ENCODE results near the gene ATN1.
A peak's percentile ranks its signal among the peaks of the same experiment; 100 is the strongest.
"Not testable (repeated sequence)": the region's sequence is repeated elsewhere in the genome, so short reads cannot be mapped to it uniquely, and the experiment has no call there.

The ATN1 gene

GRCh38 chr12:6927379-6928021 lies at the start of gene ATN1:
Gene ATN1 (plus strand): TSS chr12:6927959. CDS start chr12:6934002, 6,043 bp downstream.
- TF ChIP-seq CTCF (IDR thresholded peaks at IDR 0.05; ENCODE audit: insufficient read depth, low read length, poor library complexity, severe bottlenecking), result no peak
- peak; percentile 64 for DNase-seq (ENCODE audit: extremely low read depth, insufficient read length)
- Histone ChIP-seq H3K27me3 (replicated peaks; ENCODE audit: control insufficient read depth, insufficient read depth, low read length) (no peaks in the 10 kb centered on the region), H3K4me3 (replicated peaks; ENCODE audit: low read depth, low read length) (peak within 1 kb of the TSS; percentile 89), H3K36me3 (ENCODE audit: control insufficient read depth, insufficient read depth, low read length) (peaks cover 2% of the 10 kb centered on the region)

- not testable (repeated sequence) for H3K36me3 ChIP-seq (ENCODE audit: control insufficient read depth, insufficient read depth, low read length); H3K27me3 ChIP-seq (replicated peaks; ENCODE audit: control insufficient read depth, insufficient read depth, low read length); H3K4me3 ChIP-seq (replicated peaks; ENCODE audit: low read depth, low read length); DNase-seq (ENCODE audit: extremely low read depth, insufficient read length)
These were observed 47.9 kb upstream of the ATN1 start for GRCh38 chr12:6879824-6880223.

GRCh38 chr12:6883252-6883651 lies 44.5 kb upstream of the ATN1 start:
- Histone ChIP-seq H3K4me3 (replicated peaks; ENCODE audit: low read depth, low read length) (no peak overlapping the region), H3K36me3 (ENCODE audit: control insufficient read depth, insufficient read depth, low read length) (peaks cover 8% of the 10 kb centered on the region), H3K27me3 (replicated peaks; ENCODE audit: control insufficient read depth, insufficient read depth, low read length) (no peaks in the 10 kb centered on the region)
- DNase-seq (ENCODE audit: extremely low read depth, insufficient read length), result no peak
- TF ChIP-seq CTCF (IDR thresholded peaks at IDR 0.05; ENCODE audit: insufficient read depth, low read length, poor library complexity, severe bottlenecking), result no peak

GRCh38 chr12:6883683-6884082 lies 44.1 kb upstream of the ATN1 start:
- no peak for DNase-seq (ENCODE audit: extremely low read depth, insufficient read length)
- Histone ChIP-seq H3K4me3 (replicated peaks; ENCODE audit: low read depth, low read length) (no peak overlapping the region), H3K36me3 (ENCODE audit: control insufficient read depth, insufficient read depth, low read length) (peaks cover 8% of the 10 kb centered on the region), H3K27me3 (replicated peaks; ENCODE audit: control insufficient read depth, insufficient read depth, low read length) (no peaks in the 10 kb centered on the region)
- no peak for TF ChIP-seq CTCF (IDR thresholded peaks at IDR 0.05; ENCODE audit: insufficient read depth, low read length, poor library complexity, severe bottlenecking)

GRCh38 chr12:6884539-6884938 lies 43.2 kb upstream of the ATN1 start:
- TF ChIP-seq CTCF (IDR thresholded peaks at IDR 0.05; ENCODE audit: insufficient read depth, low read length, poor library complexity, severe bottlenecking), result no peak
- Histone ChIP-seq H3K27me3 (replicated peaks; ENCODE audit: control insufficient read depth, insufficient read depth, low read length) (no peaks in the 10 kb centered on the region), H3K36me3 (ENCODE audit: control insufficient read depth, insufficient read depth, low read length) (peaks cover 8% of the 10 kb centered on the region), H3K4me3 (replicated peaks; ENCODE audit: low read depth, low read length) (no peak overlapping the region)
- no peak for DNase-seq (ENCODE audit: extremely low read depth, insufficient read length)

GRCh38 chr12:6886206-6886999 lies 41.4 kb upstream of the ATN1 start:
- H3K36me3 ChIP-seq (ENCODE audit: control insufficient read depth, insufficient read depth, low read length); H3K4me3 ChIP-seq (replicated peaks; ENCODE audit: low read depth, low read length); DNase-seq (ENCODE audit: extremely low read depth, insufficient read length); H3K27me3 ChIP-seq (replicated peaks; ENCODE audit: control insufficient read depth, insufficient read depth, low read length): not testable (repeated sequence)
